ENCODE data around the gene ATP10D.

ATP10D gene

GRCh38 chr4:47469951-47470350, 15.1 kb upstream of the ATP10D start:
- Histone ChIP-seq H3K9me3 (ENCODE audit: severe bottlenecking) (no peaks in the 10 kb centered on the region), H3K27me3 (ENCODE audit: insufficient read depth, poor library complexity, severe bottlenecking) (no peaks in the 10 kb centered on the region), H3K4me1 (ENCODE audit: insufficient read depth, poor library complexity, severe bottlenecking) (peaks cover 17% of the 10 kb centered on the region), H3K4me3 (ENCODE audit: severe bottlenecking) (no peak overlapping the region), H3K36me3 (ENCODE audit: low read depth) (no peaks in the 10 kb centered on the region), H3K27ac (ENCODE audit: poor library complexity, severe bottlenecking) (no peak overlapping the region)
- TF ChIP-seq, protein P1, sequence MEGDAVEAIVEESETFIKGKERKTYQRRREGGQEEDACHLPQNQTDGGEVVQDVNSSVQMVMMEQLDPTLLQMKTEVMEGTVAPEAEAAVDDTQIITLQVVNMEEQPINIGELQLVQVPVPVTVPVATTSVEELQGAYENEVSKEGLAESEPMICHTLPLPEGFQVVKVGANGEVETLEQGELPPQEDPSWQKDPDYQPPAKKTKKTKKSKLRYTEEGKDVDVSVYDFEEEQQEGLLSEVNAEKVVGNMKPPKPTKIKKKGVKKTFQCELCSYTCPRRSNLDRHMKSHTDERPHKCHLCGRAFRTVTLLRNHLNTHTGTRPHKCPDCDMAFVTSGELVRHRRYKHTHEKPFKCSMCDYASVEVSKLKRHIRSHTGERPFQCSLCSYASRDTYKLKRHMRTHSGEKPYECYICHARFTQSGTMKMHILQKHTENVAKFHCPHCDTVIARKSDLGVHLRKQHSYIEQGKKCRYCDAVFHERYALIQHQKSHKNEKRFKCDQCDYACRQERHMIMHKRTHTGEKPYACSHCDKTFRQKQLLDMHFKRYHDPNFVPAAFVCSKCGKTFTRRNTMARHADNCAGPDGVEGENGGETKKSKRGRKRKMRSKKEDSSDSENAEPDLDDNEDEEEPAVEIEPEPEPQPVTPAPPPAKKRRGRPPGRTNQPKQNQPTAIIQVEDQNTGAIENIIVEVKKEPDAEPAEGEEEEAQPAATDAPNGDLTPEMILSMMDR (IDR thresholded peaks at IDR 0.05; ENCODE audit: poor library complexity, severe bottlenecking): no peak
- DNase-seq (ENCODE audit: low spot score): no peak
- peak; percentile 55; the same call in 1 of the 3 replicates for ATAC-seq (ENCODE audit: low read depth)

- H3K36me3 ChIP-seq (ENCODE audit: low read depth): no peaks in the 10 kb centered on the region
- DNase-seq (ENCODE audit: low spot score) (no peak), ATAC-seq (ENCODE audit: low read depth) (no peak)
- H3K27ac ChIP-seq (ENCODE audit: poor library complexity, severe bottlenecking): no peak overlapping the region
- H3K4me3 ChIP-seq (ENCODE audit: severe bottlenecking): no peak overlapping the region
- H3K27me3 ChIP-seq (ENCODE audit: insufficient read depth, poor library complexity, severe bottlenecking): no peaks in the 10 kb centered on the region
- no peaks in the 10 kb centered on the region for H3K9me3 ChIP-seq (ENCODE audit: severe bottlenecking)
- TF ChIP-seq, protein P1 (IDR thresholded peaks at IDR 0.05; ENCODE audit: poor library complexity, severe bottlenecking): no peak
- H3K4me1 ChIP-seq (ENCODE audit: insufficient read depth, poor library complexity, severe bottlenecking): peaks cover 17% of the 10 kb centered on the region
These were observed 14.0 kb upstream of the ATP10D start for GRCh38 chr4:47471064-47471463.

- no peak overlapping the region for H3K27ac ChIP-seq (ENCODE audit: poor library complexity, severe bottlenecking)
- DNase-seq (ENCODE audit: low spot score): no peak
- H3K27me3 ChIP-seq (ENCODE audit: insufficient read depth, poor library complexity, severe bottlenecking): no peaks in the 10 kb centered on the region
- H3K4me1 ChIP-seq (ENCODE audit: insufficient read depth, poor library complexity, severe bottlenecking): peaks cover 17% of the 10 kb centered on the region
- H3K9me3 ChIP-seq (ENCODE audit: severe bottlenecking): no peaks in the 10 kb centered on the region
- H3K36me3 ChIP-seq (ENCODE audit: low read depth): no peaks in the 10 kb centered on the region
- ATAC-seq (ENCODE audit: low read depth): no peak
- TF ChIP-seq, protein P1 (IDR thresholded peaks at IDR 0.05; ENCODE audit: poor library complexity, severe bottlenecking): no peak
- no peak overlapping the region for H3K4me3 ChIP-seq (ENCODE audit: severe bottlenecking)
These were observed 13.5 kb upstream of the ATP10D start for GRCh38 chr4:47471591-47471990.

DNA sequence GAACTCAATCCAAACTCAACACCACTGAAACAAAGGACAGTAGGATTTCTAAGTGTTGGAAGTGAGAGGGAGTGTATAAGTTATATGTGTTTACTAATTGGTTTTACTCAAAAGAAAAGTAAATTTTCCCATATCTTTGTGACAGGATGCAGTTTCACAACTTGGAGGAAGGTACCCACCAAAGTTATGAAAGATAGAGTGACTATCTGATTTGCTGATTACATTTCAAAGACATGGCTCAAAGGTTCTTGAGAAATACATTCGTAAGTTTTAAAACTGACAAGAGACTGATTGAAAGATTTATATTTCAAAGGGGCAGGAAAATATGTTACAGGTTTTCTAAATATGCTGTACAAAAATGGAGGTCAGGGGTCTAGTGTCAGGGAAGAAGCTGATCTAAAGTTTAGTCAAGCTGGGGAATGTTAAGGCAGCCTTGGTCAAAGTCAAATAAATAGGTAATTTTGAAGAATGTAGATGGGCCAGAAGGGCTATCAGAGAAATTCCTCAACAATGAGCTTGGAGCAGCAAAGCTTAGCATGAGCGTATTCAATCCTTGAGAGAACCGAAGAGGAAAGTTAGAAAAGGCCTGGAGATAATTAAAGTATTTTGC, 11.8 kb upstream of the ATP10D start:
- TF ChIP-seq, protein P1 (IDR thresholded peaks at IDR 0.05; ENCODE audit: poor library complexity, severe bottlenecking): no peak
- no peak overlapping the region for H3K4me3 ChIP-seq (ENCODE audit: severe bottlenecking)
- H3K36me3 ChIP-seq (ENCODE audit: low read depth): no peaks in the 10 kb centered on the region
- H3K27me3 ChIP-seq (ENCODE audit: insufficient read depth, poor library complexity, severe bottlenecking): no peaks in the 10 kb centered on the region
- DNase-seq (ENCODE audit: low spot score) (no peak), ATAC-seq (ENCODE audit: low read depth) (no peak)
- no peaks in the 10 kb centered on the region for H3K9me3 ChIP-seq (ENCODE audit: severe bottlenecking)
- H3K4me1 ChIP-seq (ENCODE audit: insufficient read depth, poor library complexity, severe bottlenecking): peaks cover 17% of the 10 kb centered on the region
- H3K27ac ChIP-seq (ENCODE audit: poor library complexity, severe bottlenecking): no peak overlapping the region

DNA sequence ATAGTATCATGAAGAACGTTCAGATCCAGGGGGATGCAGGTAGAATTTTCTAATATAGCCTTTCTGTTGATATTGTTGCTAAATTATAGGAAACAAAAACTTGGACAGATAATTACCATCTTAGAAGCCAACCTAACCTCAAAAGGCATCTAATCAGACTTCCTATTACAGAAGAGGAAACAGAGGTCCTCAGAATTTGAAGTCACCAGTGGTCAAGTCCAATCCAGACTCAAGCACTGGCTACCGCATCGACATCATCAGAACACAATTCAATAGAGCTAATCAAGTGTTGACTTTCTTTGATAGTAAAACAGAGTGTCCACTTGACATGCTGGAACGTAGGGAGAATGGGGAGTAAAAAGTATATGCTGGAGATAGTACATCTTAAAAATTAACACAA, 10.3 kb upstream of the ATP10D start:
- Histone ChIP-seq H3K9me3 (ENCODE audit: severe bottlenecking) (no peaks in the 10 kb centered on the region), H3K36me3 (ENCODE audit: low read depth) (no peaks in the 10 kb centered on the region), H3K27ac (ENCODE audit: poor library complexity, severe bottlenecking) (no peak overlapping the region), H3K4me1 (ENCODE audit: insufficient read depth, poor library complexity, severe bottlenecking) (peaks cover 11% of the 10 kb centered on the region), H3K4me3 (ENCODE audit: severe bottlenecking) (no peak overlapping the region), H3K27me3 (ENCODE audit: insufficient read depth, poor library complexity, severe bottlenecking) (no peaks in the 10 kb centered on the region)
- ATAC-seq (ENCODE audit: low read depth): no peak
- DNase-seq (ENCODE audit: low spot score): no peak
- TF ChIP-seq, protein P1 (IDR thresholded peaks at IDR 0.05; ENCODE audit: poor library complexity, severe bottlenecking): no peak

Measured in RWPE2 (cell line).